OCI-LY7 (cell line): ENCODE results near the gene LIPE. TPM values are rescaled to one million over a fixed set of nuclear protein-coding genes. Genes with fewer than 3 reads are reported as not detected.

ENCODE experiments used
- BruUV-seq: library from RNA; stranded (reverse); fragments of 400-500 nt; replicated peaks from 2 replicates; lab custom pipeline; 2021; lab: Mats Ljungman, UMichigan
- CTCF ChIA-PET: fragments of 300-600 bp; sonication (Branson Sonifier 250); formaldehyde crosslinking; loops from one replicate; lab custom pipeline; 2022; ENCODE audit warnings: antibody characterized with exemption; ENCODE audit not compliant: unreplicated experiment; lab: Charles Lee
- POLR2A ChIA-PET: fragments of 300-600 bp; sonication (Branson Sonifier 250); formaldehyde crosslinking; loops from one replicate; lab custom pipeline; 2022; ENCODE audit warnings: antibody characterized with exemption; lab: Charles Lee
- DNase-seq: peaks from one replicate; pipeline ENCODE4 v3.0.0-alpha.2; 2015; ENCODE audit warnings: low spot score
- H2AFZ ChIP-seq: fragments of 200-600 bp; sonication (generic), shearing (Covaris generic); 2 replicates; pipeline ENCODE4 v1.6.1; 2014; ENCODE audit warnings: mild to moderate bottlenecking, antibody characterized with exemption, low read length, moderate library complexity
- H3K27ac ChIP-seq: fragments of 200-600 bp; sonication (generic); 2 replicates; pipeline ENCODE4 v1.5.1; 2014; ENCODE audit warnings: mixed run types, low read depth, mild to moderate bottlenecking, moderate library complexity, low read length, inconsistent platforms; ENCODE audit not compliant: poor library complexity, severe bottlenecking
- H3K36me3 ChIP-seq: fragments of 200-600 bp; sonication (generic); 2 replicates; pipeline ENCODE4 v1.6.1; 2014; ENCODE audit warnings: mild to moderate bottlenecking, antibody characterized with exemption, low read length, moderate library complexity, mixed read lengths; ENCODE audit not compliant: insufficient read depth
- H3K4me1 ChIP-seq: fragments of 200-600 bp; sonication (generic); 2 replicates; pipeline ENCODE4 v1.5.1; 2014; ENCODE audit warnings: mild to moderate bottlenecking, low read length; ENCODE audit not compliant: insufficient read depth, poor library complexity, severe bottlenecking
- H3K4me2 ChIP-seq: fragments of 200-600 bp; sonication (generic); 2 replicates; pipeline ENCODE4 v1.6.1; 2014; ENCODE audit warnings: mild to moderate bottlenecking, low read length
- H3K4me3 ChIP-seq: fragments of 200-600 bp; sonication (generic); 2 replicates; pipeline ENCODE4 v1.5.1; 2014; ENCODE audit warnings: mild to moderate bottlenecking, low read depth, low read length; ENCODE audit not compliant: poor library complexity, severe bottlenecking
- H3K79me2 ChIP-seq: fragments of 200-600 bp; sonication (generic); 2 replicates; pipeline ENCODE4 v1.6.1; 2016; ENCODE audit warnings: low read depth, mild to moderate bottlenecking, low read length, moderate library complexity, mixed read lengths; ENCODE audit not compliant: insufficient read depth
- H3K9me2 ChIP-seq: fragments of 200-600 bp; sonication (generic); 2 replicates; pipeline ENCODE4 v1.6.1; 2016; ENCODE audit warnings: mild to moderate bottlenecking, low read length, mixed read lengths; ENCODE audit not compliant: insufficient read depth
- H3K9me3 ChIP-seq: fragments of 200-600 bp; sonication (generic); 2 replicates; pipeline ENCODE4 v1.6.1; 2014; ENCODE audit warnings: mild to moderate bottlenecking, mixed run types, low read length, mixed read lengths
- H4K20me1 ChIP-seq: fragments of 200-600 bp; sonication (generic); 2 replicates; pipeline ENCODE4 v1.6.1; 2014; ENCODE audit warnings: mild to moderate bottlenecking, antibody characterized with exemption, low read length, moderate library complexity, mixed read lengths; ENCODE audit not compliant: insufficient read depth
- EZH2phosphoT487 ChIP-seq: fragments of 200-600 bp; sonication (generic); IDR thresholded peaks from 2 replicates; pipeline ENCODE4 v1.6.1; 2018; ENCODE audit warnings: low read depth, borderline replicate concordance, mild to moderate bottlenecking, mixed run types, antibody characterized with exemption, low read length, moderate library complexity, mixed read lengths
- intact Hi-C: fragments of 100-400 bp; cut with micrococcal nuclease; formaldehyde crosslinking; loops from one replicate; pipeline ENCODE4 v1.10.0; 2022; ENCODE audit not compliant: unreplicated experiment
- total RNA-seq, 2 experiments: library from RNA; depleted of rRNA in 1 of 2; stranded (reverse); fragments of >200 nt in 1 of 2; shearing (Covaris generic) in 1 of 2; gene quantifications; 2 replicates each; pipeline ENCODE4 v1.2.3, GENCODE V29; 2014 to 2022
- TF ChIP-seq, protein P1 (sequence below): fragments of 200-600 bp; sonication (generic); conservative IDR thresholded peaks from 2 replicates; pipeline ENCODE4 v1.5.1; 2014; ENCODE audit warnings: mild to moderate bottlenecking, antibody characterized with exemption, low read length, moderate library complexity, mixed read lengths

The LIPE gene
- total RNA-seq, 2 experiments from 2014 or later, result 21.2 to 35.6 TPM

DNA sequence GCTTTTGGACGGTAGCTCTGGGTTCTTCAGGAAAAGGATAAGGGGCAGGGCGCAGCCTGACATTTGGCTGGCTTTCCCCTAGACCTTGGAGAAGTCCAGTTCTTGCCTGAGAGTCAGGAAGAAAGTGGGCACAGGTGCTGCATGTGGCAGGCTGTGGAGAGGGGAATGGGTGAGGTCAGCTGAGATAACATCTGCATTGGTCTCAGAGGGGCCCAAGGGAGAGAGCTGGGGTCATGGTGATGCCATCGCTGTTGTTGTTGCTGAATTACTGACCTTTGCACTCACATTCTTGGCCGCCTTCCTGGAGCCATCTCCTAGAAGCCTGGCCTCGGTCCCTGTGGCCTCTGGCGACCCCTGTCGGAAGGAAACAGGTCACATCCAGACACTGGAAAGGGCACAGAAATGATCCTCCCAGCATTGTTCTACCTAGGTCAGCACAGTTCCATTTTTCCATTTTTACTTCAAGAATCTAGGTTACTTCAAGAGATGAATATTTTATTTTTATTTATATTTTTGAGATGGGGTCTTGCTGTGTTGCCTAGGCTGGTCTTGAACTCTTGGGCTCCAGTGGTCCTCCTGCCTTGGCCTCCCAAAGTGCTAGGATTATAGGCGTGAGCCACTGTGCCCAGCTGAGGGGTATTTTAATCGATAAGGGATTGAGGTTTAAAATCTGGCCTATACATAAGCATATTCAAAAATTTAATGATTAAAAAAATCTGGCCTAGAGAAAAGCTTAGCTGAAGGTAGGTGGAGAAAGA is 6.5 kb upstream of the LIPE start:
- intact Hi-C loops, result loop anchor here (1.0 kb wide), 1 partner anchor 13 kb away; no protein-coding TSS in a partner anchor
- peak overlapping the region; percentile 28; the same call in 1 of the 2 replicates for H3K4me2 ChIP-seq
- no peaks in the 10 kb centered on the region for H3K79me2 ChIP-seq
- H2AFZ ChIP-seq, result peak overlapping the region; percentile 80
- no peak overlapping the region for H3K27ac ChIP-seq
- ChIA-PET CTCF (no interaction called here), POLR2A (no interaction called here)
- H3K9me2 ChIP-seq, result no peaks in the 10 kb centered on the region
- no TSS peak for BruUV-seq
- peak; percentile 74 for DNase-seq
- no peaks in the 10 kb centered on the region for H4K20me1 ChIP-seq
- H3K9me3 ChIP-seq, result no peaks in the 10 kb centered on the region
- no peak overlapping the region for H3K4me3 ChIP-seq
- peaks cover 15% of the 10 kb centered on the region for H3K4me1 ChIP-seq
- H3K36me3 ChIP-seq, result no peaks in the 10 kb centered on the region
- TF ChIP-seq, protein P1, sequence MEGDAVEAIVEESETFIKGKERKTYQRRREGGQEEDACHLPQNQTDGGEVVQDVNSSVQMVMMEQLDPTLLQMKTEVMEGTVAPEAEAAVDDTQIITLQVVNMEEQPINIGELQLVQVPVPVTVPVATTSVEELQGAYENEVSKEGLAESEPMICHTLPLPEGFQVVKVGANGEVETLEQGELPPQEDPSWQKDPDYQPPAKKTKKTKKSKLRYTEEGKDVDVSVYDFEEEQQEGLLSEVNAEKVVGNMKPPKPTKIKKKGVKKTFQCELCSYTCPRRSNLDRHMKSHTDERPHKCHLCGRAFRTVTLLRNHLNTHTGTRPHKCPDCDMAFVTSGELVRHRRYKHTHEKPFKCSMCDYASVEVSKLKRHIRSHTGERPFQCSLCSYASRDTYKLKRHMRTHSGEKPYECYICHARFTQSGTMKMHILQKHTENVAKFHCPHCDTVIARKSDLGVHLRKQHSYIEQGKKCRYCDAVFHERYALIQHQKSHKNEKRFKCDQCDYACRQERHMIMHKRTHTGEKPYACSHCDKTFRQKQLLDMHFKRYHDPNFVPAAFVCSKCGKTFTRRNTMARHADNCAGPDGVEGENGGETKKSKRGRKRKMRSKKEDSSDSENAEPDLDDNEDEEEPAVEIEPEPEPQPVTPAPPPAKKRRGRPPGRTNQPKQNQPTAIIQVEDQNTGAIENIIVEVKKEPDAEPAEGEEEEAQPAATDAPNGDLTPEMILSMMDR, result peak; percentile 95
- TF ChIP-seq EZH2phosphoT487, result no peak

DNA sequence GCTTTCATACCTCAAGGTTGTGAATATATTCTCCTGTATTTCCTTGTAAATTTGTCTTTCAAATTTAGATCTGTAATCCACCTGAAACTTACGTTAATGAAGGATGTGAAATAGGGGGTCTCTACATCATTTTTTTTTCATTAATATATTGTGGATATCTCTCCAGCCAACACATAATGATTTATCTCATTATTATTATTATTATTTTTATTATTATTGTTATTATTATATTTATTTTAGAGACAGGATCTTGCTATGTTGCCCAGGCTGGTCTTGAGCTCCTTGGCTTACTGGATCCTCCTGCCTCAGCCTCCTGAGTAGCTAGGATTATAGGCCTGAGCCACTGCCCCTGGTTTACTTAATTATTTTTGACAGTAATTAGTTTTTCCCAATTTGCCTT is 4.3 kb upstream of the LIPE start:
- H3K79me2 ChIP-seq, result no peaks in the 10 kb centered on the region
- no peak overlapping the region for H3K4me3 ChIP-seq
- H3K9me3 ChIP-seq, result no peaks in the 10 kb centered on the region
- CTCF ChIA-PET, result no interaction called here
- no peaks in the 10 kb centered on the region for H3K9me2 ChIP-seq
- no TSS peak for BruUV-seq
- no peak overlapping the region for H3K4me2 ChIP-seq
- POLR2A ChIA-PET, result no interaction called here
- H4K20me1 ChIP-seq, result no peaks in the 10 kb centered on the region
- no peaks in the 10 kb centered on the region for H3K36me3 ChIP-seq
- no peak overlapping the region for H3K27ac ChIP-seq
- TF ChIP-seq EZH2phosphoT487, result no peak
- TF ChIP-seq, protein P1, result no peak
- peaks cover 23% of the 10 kb centered on the region for H3K4me1 ChIP-seq
- DNase-seq, result no peak
- intact Hi-C loops, result no loop called here
- H2AFZ ChIP-seq, result peak overlapping the region; percentile 49; the same call in 1 of the 2 replicates

DNA sequence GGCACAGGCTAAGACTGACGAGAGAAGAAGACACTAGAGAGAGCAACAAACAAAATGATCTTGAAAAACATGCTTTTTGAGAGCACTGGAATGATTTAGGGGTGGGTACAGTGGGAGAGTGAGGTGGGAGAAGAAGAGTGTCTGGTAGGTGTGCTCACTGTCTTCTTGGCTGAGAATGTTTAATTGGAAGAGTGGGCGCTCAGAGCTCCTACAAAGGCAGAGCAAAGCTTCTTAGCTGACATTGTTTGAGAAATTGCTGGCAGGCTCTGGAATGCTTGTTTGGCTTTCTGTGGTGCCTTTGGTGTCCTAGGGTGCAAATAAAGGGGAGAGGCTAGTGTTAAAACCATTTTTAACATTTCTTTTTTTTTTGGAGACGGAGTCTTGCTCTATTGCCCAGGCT is 1.5 kb upstream of the LIPE start:
- Histone ChIP-seq H3K79me2 (no peaks in the 10 kb centered on the region), H3K36me3 (no peaks in the 10 kb centered on the region), H3K27ac (no peak overlapping the region), H3K9me3 (no peaks in the 10 kb centered on the region), H3K4me2 (no peak overlapping the region), H2AFZ (no peak overlapping the region), H3K4me1 (peaks cover 44% of the 10 kb centered on the region), H3K4me3 (no peak overlapping the region), H4K20me1 (no peaks in the 10 kb centered on the region), H3K9me2 (no peaks in the 10 kb centered on the region)
- DNase-seq, result no peak
- BruUV-seq, result no TSS peak
- TF ChIP-seq, protein P1, result no peak
- TF ChIP-seq EZH2phosphoT487, result no peak
- intact Hi-C loops, result no loop called here
- ChIA-PET CTCF (no interaction called here), POLR2A (no interaction called here)
